ENCODE results near the gene CCDC192.

The CCDC192 gene

DNA sequence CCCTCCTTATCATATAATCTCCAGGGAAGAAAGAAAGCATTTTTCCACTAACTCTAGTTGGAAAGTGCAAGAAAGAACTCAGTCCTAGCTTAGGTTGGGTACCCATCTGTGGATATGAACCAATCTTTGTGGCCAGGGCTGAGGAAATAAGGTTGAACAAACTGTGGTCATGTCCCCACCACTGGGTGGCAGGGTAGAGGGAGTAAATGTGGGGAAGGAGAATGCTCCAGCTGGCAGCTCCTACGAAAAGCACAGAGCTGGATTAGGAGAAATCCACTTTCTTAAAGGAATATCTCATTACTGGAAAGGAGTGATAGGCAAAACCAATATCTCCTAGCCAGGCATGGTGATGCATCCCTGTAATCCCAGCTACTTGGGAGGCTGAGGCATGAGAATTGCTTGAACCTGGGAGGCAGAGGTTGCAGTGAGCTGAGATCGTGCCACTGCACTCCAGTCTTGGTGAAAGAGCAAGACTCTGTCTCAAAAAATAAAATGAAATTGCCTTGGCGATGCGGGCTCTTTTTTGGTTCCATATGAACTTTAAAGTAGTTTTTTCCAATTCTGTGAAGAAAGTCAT lies 175.1 kb downstream of the CCDC192 start:
- DNase-seq = peak in 15 of 56 donors; percentile 9 to 55 (median 17)

- no peak for DNase-seq
Measured at GRCh38 chr5:127884416-127884815, 181.2 kb downstream of the CCDC192 start.

DNA sequence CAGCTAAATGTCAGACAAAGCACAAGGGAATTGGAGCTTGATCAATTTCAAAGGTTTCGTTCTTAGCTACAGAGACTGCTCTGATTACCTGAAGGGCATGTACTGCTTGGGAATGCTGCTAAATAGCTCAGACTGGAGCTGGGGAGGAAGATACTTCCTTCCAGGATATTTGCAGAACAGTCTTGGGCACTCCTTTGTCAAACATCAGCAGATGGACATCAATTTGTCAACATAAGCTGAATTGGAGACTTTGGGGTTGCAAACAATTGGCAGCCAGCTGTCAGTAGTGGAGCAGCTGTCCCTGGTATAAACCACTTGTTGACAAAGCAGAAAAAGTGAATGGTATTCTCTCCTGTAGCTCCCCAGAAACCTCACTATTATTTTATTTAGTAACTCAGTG lies 182.0 kb downstream of the CCDC192 start:
- peak in 1 of 56 donors; percentile 13 for DNase-seq

- no peak for DNase-seq
Measured at GRCh38 chr5:127886081-127886480, 182.9 kb downstream of the CCDC192 start.

DNA sequence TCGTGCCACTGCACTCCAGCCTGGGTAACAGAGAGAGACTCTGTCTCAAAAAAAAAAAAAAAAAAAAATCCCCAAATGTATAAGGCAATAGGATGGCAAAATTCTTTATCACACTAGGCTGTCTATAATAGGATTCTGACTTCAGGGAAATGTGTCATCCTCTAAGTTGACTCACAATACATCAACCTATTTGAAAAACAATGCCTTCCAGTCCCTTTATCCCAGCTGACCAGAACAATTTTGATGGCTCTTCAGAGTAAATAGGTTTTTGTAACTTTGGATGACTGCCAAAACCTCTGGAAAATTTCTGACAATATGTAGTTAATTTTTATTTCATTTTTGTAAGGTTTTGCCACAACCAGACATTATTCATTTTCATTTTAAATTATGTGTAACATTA lies 184.1 kb downstream of the CCDC192 start:
- DNase-seq = no peak

DNA sequence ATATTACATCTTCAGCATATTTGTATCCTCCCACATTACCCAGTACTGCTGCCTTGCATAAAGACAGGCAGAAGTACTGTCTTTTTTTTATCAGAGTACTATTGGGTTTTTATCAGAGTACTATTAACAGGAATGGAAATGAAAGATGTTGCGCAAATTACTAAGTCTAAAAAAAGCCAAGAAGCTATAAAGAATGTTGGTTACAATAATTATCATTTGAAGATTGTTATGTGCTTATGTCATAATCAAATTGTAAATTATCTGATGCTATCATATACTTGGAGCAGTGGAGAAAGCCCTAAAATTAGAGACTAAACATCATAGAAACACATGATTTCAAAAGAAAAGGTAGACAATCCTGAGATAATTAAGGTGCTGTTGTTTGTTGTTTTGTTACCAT lies 188.8 kb downstream of the CCDC192 start:
- no peak for DNase-seq

DNA sequence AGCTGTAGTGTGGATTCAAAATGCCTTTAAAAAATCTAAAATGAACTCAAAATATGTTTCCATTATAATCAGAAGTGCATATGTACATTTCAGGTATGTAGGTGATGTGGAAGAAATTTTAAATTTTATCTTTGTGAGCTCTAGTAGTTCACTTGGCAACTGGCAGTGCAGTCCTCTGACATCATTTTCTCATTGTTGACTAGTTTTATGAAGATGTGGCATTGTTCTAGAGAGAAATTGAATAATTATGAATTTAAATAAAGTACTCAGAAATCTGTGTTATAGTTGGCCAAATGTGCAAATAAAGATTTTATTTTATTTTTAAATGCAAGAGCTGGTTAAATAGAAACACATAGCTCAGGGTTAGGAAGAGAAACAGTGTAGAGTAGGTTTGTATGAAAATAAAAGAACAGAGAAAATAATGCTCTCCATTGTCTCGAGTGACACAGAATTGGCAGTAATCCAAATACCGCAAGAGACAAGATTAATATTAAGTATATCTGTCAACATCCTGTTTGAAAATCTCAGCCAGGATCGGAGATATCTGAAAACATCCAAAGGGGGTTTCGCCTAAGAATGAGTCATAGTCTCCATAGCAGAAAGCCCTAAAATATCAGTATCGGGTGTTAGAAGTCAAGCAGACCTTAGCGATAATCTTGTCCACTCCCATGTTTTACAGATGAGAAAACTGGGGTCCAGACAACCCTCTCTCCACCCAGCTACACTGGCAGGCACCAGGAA lies 189.4 kb downstream of the CCDC192 start:
- DNase-seq = peak in 2 of 56 donors; percentile 8 to 23

DNA sequence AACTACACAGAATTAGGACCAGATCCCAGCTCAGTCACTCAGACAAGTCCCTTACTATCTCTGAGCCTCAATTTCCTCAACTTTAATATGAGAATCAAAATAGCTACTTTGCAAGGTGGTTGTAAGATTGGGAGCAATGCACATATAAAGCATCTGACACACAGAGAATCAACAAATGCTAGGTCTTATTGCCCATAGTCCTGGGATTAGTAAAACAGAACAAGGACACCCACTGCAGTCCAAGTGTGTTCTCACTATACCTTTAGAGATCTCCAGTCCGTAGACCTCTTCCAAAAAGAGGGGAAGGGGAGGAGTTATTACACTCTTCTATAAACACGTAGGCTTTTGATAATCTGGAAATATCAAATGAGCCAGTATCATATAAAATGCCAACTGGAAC lies 190.0 kb downstream of the CCDC192 start:
- no peak for DNase-seq

DNA sequence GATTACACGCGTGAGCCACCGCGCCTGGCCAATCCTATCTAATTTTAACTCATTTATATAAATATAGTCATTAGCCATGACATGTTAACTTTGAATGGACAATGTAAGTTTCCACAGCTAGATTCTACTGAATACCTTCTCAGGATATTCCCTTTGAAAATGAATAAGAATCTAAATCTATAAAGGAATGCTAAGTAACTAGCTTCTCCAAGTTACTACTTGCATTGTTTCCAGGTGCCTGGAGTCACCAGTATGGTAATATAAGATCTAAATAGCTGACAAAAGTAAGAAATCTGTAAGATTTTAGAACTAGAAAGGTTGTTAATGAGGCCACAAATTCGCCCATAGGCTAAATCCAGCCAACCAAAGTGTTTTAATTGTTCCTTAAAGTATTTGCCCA lies 191.3 kb downstream of the CCDC192 start:
- DNase-seq = no peak

DNA sequence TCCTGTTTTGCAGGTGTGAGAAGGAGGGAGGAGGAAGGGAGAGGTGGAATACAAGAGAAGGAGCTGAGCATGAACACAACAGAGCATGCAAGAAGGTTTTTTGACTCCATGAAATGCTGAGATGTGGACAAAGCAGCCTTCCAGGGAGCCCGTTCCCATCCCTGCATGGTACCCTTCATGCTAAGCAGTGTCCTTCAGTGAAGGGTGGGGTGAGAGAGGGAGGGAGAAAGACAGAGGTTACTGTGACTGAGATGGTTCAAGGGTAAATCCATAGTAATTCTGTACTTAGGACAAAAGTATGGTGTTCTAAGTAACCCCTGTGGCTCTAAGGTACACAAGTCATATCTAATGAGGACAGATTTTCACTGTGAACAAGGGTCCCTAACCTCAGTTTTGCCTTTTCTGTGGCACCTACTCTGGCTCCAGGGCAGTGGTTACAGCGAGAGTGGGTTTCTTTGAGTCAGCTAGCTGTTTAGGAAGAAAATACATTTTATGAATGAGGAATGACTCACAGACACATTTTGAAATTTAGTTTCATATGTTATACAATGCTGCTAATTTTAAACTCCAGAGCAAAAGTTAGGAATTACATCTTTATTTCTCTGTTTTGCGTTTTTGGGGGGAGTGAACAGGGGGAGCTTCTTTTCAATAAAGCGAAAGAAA lies 195.5 kb downstream of the CCDC192 start:
- peak in 1 of 56 donors; percentile 2 for DNase-seq

GRCh38 chr5:127899214-127899610 lies 196.0 kb downstream of the CCDC192 start:
- DNase-seq = no peak

DNA sequence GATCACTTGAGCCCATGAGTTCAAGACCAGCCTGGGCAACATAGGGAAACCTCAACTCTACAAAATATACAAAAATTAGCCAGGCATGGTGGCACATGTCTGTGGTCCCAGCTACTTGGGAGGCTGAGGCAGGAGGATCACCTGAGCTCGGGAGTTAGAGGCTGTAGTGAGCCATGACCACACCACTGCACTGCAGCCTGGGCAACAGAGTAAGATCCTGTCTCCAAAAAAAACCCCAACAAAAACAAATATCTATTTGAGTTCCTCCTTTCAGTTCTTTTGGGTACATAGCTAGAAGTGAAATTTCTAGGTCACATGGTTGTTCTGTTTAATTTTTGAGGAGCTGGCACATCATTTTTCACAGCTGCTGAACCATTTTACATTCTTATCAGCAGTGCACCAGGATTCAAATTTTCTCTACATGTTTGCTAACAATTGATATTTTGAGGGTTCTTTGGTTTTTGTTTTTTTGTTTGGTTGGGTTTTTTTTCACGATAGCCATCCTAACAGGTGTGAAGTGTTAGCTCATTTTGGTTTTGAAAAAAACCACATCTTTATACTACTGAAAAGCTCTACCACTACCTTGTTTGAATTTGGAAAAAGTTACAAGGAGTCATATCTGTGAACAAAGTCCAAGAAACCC lies 203.5 kb downstream of the CCDC192 start:
- no peak for DNase-seq

- DNase-seq = no peak
Measured at GRCh38 chr5:127907907-127908306, 204.7 kb downstream of the CCDC192 start.

DNA sequence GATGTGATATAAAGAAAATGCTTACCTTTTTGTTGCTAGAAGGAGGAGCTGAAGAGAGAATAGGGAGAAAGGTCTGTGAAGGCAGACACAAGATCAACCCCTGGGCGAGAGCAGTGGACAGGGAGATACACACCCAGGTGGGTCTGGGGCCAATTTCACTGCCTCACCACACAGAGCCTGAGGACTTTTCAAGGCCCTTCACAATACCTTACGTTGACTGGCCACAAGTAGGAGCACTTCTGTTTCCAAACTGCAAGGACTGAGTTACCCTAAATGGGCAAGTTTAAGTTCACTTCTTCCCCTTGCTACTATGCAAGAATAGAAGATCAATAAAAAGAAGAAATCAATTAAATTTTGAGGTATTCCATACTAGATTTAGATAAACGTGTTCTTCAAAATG lies 205.9 kb downstream of the CCDC192 start:
- DNase-seq = peak in 1 of 56 donors; percentile 7

DNA sequence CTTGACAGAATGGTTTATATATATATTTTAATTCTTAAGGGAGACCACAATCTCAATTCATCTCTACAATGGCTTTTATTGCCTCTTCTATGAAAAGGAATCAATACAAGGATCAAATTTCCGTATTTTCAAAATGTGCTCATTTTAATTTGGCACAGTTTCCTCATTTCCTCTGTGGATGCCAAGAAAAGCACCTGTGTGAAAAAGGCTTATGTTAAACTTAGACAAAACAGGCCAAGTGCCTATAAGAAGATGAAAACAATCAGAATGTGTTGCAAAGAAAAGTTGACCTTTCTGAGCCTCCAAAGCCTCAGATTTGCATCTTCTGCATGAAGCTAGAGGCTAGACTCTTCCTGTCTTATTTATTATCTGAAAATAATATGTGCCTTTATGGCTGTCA lies 206.6 kb downstream of the CCDC192 start:
- no peak for DNase-seq

GRCh38 chr5:127910307-127910956 lies 207.2 kb downstream of the CCDC192 start:
- DNase-seq = no peak

- no peak for DNase-seq
Measured at GRCh38 chr5:127911619-127912018, 208.4 kb downstream of the CCDC192 start.

DNA sequence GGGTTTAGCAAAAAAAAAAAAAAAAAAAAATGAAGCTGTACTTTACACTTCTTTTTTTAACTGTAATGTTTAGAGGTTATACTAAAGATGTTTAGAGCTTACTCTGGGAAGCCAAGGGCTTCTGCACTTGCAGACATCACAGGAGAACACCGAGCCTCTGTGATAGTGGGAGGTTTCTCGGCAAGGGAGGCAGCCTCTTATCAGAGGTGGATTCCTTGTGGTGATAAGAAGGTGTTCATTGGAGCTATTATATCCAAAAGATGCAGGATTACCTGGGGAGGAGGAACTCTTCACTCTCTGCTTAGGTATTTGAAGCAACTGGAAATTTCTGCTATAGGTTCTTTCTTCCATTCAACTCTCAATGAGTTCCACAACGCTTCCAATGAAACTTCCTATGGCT lies 209.2 kb downstream of the CCDC192 start:
- DNase-seq = no peak

DNA sequence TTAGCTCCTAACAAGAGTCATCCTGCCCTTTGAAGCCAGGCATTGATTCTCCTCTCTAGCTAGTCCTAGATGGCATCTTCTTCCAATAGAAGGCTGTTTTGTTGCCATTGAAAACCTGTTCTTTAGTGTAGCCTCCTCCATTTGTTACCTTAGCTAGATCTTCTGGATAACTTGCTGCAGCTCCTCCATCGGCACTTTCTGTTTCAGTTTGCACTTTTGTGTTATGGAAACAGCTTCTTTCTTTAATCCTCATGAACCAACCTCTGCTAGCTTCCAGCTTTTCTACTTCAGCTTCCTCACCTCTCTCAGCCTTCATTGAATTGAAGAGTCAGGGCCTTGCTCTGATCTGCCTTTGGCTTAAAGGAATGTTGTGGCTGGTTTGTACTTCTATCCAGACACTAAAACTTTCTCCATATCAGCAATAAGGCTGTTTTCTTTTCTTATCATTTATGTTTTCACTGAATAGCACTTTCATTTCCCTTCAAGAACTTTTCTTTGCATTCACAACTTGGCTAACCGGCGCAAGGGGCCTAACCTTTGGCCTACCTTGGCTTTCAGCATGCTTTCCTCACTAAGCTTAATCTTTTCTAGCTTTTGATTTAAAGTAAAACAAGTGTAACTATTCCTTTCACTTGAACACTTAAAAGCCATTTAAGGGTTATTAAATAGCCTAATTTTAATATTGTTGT lies 213.8 kb downstream of the CCDC192 start:
- no peak for DNase-seq

- DNase-seq = no peak
Measured at GRCh38 chr5:127919006-127919796, 216.0 kb downstream of the CCDC192 start.

Data from nucleus accumbens (tissue), 56 donors.